Measurements from ENCODE around the gene MAN2A1. TPM values are rescaled to one million over a fixed set of nuclear protein-coding genes. Genes with fewer than 3 reads are reported as not detected.

MAN2A1 gene
- total RNA-seq, 3 donors from 2014 or later, result 28.2 to 31.8 (median 30.4) TPM

DNA sequence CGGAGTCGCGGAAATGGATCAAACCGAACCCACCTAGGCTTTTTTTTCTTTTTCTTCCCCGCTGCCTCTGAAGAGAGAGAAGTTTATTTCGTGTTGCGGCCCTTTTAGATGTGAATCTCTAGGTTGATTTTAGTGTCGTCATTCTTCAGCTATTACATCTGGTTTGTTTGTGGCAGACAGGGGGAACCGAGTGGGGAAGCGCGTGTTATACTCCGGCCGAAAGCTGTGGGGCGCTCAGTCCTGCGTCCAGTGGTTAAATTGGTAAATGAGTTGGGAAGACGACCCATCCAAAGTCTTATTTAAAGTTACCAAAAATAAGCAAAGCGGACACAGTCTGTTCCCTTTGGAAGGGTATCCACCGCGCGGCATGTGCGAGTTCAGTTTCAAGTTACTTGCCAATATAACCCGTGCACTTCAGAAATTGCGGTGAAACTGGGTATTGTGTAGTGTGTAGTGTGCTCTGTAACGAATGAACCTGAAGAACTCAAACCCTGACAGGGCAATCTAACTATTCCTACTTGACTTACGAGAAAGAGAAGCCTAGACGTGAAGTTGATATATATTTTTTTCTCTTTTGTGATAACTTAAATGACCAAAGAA lies 1.3 kb downstream of the MAN2A1 start:
- DNase-seq (peak; percentile 35), ATAC-seq (peak in 1 of 2 donors; percentile 11)
- H3K4me3 Mint-ChIP-seq, result peak overlapping the region; percentile 92
- peaks cover 7% of the 10 kb centered on the region for H3K9me3 Mint-ChIP-seq
- peaks cover 1% of the 10 kb centered on the region for H3K27me3 Mint-ChIP-seq (ENCODE audit: low read depth)
- H3K4me1 Mint-ChIP-seq (ENCODE audit: low read depth), result peaks cover 51% of the 10 kb centered on the region
- peaks cover 4% of the 10 kb centered on the region for H3K36me3 Mint-ChIP-seq (ENCODE audit: insufficient read depth)

GRCh38 chr5:109691996-109692395 lies 2.3 kb downstream of the MAN2A1 start:
- Mint-ChIP-seq H3K36me3 (ENCODE audit: insufficient read depth) (peaks cover 6% of the 10 kb centered on the region), H3K4me1 (ENCODE audit: low read depth) (peaks cover 60% of the 10 kb centered on the region), H3K4me3 (peak overlapping the region; percentile 92), H3K9me3 (peaks cover 7% of the 10 kb centered on the region), H3K27me3 (ENCODE audit: low read depth) (no peaks in the 10 kb centered on the region)
- DNase-seq, result peak; percentile 6
- no peak for ATAC-seq

- peak overlapping the region; percentile 92 for H3K4me3 Mint-ChIP-seq
- ATAC-seq (no peak), DNase-seq (no peak)
- H3K27me3 Mint-ChIP-seq (ENCODE audit: low read depth), result no peaks in the 10 kb centered on the region
- peaks cover 6% of the 10 kb centered on the region for H3K9me3 Mint-ChIP-seq
- H3K4me1 Mint-ChIP-seq (ENCODE audit: low read depth), result peaks cover 69% of the 10 kb centered on the region
- H3K36me3 Mint-ChIP-seq (ENCODE audit: insufficient read depth), result peaks cover 6% of the 10 kb centered on the region
Measured at GRCh38 chr5:109692852-109693251, 3.1 kb downstream of the MAN2A1 start.

DNA sequence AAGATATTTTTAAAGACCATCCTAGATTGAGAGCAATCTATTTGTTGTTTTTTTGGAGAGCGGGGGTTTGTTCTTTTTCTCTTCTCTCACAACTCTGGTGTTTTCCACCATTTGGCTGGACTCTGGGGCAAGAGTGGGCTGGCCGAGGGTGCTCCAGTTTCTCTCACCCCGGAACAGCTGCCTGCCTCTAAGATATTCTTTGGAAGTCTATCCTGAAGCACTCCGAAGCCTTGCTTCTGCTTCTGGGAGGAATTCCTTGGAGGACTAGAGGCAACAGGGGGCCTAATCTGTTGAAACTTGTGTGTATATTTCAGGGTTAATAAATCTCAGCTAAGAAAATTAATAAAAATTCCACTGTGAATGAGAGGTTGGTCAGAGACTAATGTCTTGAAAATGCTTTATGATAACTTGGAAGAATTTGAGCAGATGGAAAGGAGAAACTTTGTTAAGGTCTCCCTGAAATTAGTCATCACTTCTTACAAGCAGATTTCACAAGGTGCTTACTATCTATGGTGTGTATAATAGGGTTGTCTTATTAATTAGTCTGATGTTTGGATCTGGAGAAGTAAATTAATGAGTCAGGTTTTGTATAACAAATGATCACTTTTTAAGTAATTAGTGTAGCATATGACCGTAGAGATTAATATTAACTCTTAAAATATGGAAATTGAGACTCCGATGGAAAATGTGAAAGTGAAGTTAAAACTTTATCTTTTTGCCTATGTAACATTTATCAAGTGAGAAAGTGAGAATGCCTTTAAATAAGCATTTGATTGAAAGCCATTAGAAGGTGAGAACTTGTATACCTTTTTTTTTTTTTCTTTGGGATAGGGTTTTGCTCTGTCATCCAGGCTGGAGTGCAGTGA lies 4.0 kb downstream of the MAN2A1 start:
- Mint-ChIP-seq H3K4me3 (peak overlapping the region; percentile 92), H3K36me3 (ENCODE audit: insufficient read depth) (peaks cover 7% of the 10 kb centered on the region), H3K27me3 (ENCODE audit: low read depth) (no peaks in the 10 kb centered on the region), H3K4me1 (ENCODE audit: low read depth) (peaks cover 77% of the 10 kb centered on the region), H3K9me3 (no peaks in the 10 kb centered on the region)
- DNase-seq, result no peak
- ATAC-seq, result no peak

DNA sequence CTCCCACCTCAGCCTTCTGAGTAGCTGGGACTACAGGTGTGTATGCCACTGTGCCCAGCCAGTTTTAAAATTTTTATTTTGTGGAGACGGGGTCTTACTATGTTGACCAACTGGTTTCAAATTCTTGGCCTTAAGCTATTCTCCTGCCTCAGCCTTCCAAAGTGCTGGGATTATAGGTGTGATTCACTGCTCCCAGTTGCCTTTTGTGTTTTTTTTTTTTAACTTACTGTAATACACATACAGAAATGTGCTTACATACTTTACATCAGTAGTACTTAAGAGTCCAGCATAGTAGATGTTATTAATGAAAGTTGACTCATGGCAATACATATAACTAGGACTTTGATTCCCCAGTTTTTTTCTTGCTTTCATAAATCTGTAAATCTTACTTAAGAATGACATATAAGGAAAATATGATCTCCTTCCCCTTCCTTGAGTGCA lies 4.7 kb downstream of the MAN2A1 start:
- H3K4me3 Mint-ChIP-seq, result peak overlapping the region; percentile 92
- no peaks in the 10 kb centered on the region for H3K27me3 Mint-ChIP-seq (ENCODE audit: low read depth)
- ATAC-seq (no peak), DNase-seq (no peak)
- H3K4me1 Mint-ChIP-seq (ENCODE audit: low read depth), result peaks cover 80% of the 10 kb centered on the region
- peaks cover 12% of the 10 kb centered on the region for H3K36me3 Mint-ChIP-seq (ENCODE audit: insufficient read depth)
- H3K9me3 Mint-ChIP-seq, result no peaks in the 10 kb centered on the region

GRCh38 chr5:109695005-109695926 lies 5.5 kb downstream of the MAN2A1 start:
- ATAC-seq (no peak), DNase-seq (no peak)
- Mint-ChIP-seq H3K9me3 (no peaks in the 10 kb centered on the region), H3K27me3 (ENCODE audit: low read depth) (no peaks in the 10 kb centered on the region), H3K4me3 (peak overlapping the region; percentile 61), H3K4me1 (ENCODE audit: low read depth) (peaks cover 86% of the 10 kb centered on the region), H3K36me3 (ENCODE audit: insufficient read depth) (peaks cover 14% of the 10 kb centered on the region)

DNA sequence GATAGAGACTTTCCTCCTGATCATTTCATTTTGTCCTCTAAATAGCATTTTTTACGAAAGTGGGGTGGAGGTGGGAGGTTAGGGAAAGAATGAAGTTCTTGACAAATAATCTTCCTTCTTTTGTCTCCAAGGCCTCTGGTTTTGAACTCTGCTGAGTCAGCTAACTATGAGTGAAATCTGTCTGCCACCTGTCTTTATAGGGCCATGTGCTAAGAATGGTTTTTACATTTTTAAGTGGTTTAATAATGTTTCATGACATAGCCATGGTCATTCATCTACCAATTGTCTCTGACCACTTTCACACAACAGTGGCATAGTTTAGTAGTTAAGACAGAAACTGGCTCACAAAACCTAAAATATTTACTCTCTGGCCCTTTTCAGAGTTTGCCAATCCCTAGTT lies 7.6 kb downstream of the MAN2A1 start:
- Mint-ChIP-seq H3K36me3 (ENCODE audit: insufficient read depth) (peaks cover 24% of the 10 kb centered on the region), H3K4me3 (no peak overlapping the region), H3K27me3 (ENCODE audit: low read depth) (no peaks in the 10 kb centered on the region), H3K4me1 (ENCODE audit: low read depth) (peaks cover 94% of the 10 kb centered on the region), H3K9me3 (no peaks in the 10 kb centered on the region)
- DNase-seq (no peak), ATAC-seq (no peak)

- ATAC-seq (no peak), DNase-seq (no peak)
- Mint-ChIP-seq H3K9me3 (no peaks in the 10 kb centered on the region), H3K4me1 (ENCODE audit: low read depth) (peaks cover 77% of the 10 kb centered on the region), H3K36me3 (ENCODE audit: insufficient read depth) (peaks cover 19% of the 10 kb centered on the region), H3K27me3 (ENCODE audit: low read depth) (no peaks in the 10 kb centered on the region), H3K4me3 (no peak overlapping the region)
Measured at GRCh38 chr5:109700516-109701153, 10.9 kb downstream of the MAN2A1 start.

- Mint-ChIP-seq H3K36me3 (ENCODE audit: insufficient read depth) (peaks cover 24% of the 10 kb centered on the region), H3K27me3 (ENCODE audit: low read depth) (no peaks in the 10 kb centered on the region), H3K4me1 (ENCODE audit: low read depth) (peaks cover 77% of the 10 kb centered on the region), H3K9me3 (no peaks in the 10 kb centered on the region), H3K4me3 (no peak overlapping the region)
- ATAC-seq (no peak), DNase-seq (no peak)
Measured at GRCh38 chr5:109701252-109701651, 11.5 kb downstream of the MAN2A1 start.

GRCh38 chr5:109701792-109702191 lies 12.1 kb downstream of the MAN2A1 start:
- no peak overlapping the region for H3K4me3 Mint-ChIP-seq
- H3K4me1 Mint-ChIP-seq (ENCODE audit: low read depth), result peaks cover 77% of the 10 kb centered on the region
- no peaks in the 10 kb centered on the region for H3K27me3 Mint-ChIP-seq (ENCODE audit: low read depth)
- ATAC-seq (no peak), DNase-seq (no peak)
- H3K9me3 Mint-ChIP-seq, result no peaks in the 10 kb centered on the region
- H3K36me3 Mint-ChIP-seq (ENCODE audit: insufficient read depth), result peaks cover 23% of the 10 kb centered on the region

DNA sequence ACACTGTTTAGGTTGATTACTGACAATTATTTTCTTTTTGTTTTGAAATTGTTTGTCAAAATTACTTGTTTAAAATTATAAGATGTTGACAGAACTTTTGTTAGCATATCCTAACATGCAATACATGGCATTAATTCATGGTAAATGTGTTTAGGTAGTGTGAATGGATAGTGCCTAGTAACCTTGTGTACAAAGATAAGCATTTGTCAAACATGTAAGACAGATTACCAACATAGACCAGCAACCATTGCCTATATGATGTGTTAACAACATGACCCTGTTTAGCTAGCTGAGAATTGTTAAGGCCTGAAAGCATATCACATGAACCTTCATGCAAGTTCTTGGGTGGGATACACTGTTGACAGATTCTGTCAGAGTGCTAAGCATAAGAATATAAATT lies 13.4 kb downstream of the MAN2A1 start:
- DNase-seq (no peak), ATAC-seq (no peak)
- H3K9me3 Mint-ChIP-seq, result no peaks in the 10 kb centered on the region
- H3K36me3 Mint-ChIP-seq (ENCODE audit: insufficient read depth), result peaks cover 34% of the 10 kb centered on the region
- H3K4me1 Mint-ChIP-seq (ENCODE audit: low read depth), result peaks cover 77% of the 10 kb centered on the region
- no peaks in the 10 kb centered on the region for H3K27me3 Mint-ChIP-seq (ENCODE audit: low read depth)
- H3K4me3 Mint-ChIP-seq, result no peak overlapping the region

- no peak overlapping the region for H3K4me3 Mint-ChIP-seq
- peaks cover 77% of the 10 kb centered on the region for H3K4me1 Mint-ChIP-seq (ENCODE audit: low read depth)
- H3K27me3 Mint-ChIP-seq (ENCODE audit: low read depth), result no peaks in the 10 kb centered on the region
- ATAC-seq (no peak), DNase-seq (no peak)
- peaks cover 32% of the 10 kb centered on the region for H3K36me3 Mint-ChIP-seq (ENCODE audit: insufficient read depth)
- no peaks in the 10 kb centered on the region for H3K9me3 Mint-ChIP-seq
Measured at GRCh38 chr5:109703829-109704228, 14.1 kb downstream of the MAN2A1 start.

- Mint-ChIP-seq H3K9me3 (no peaks in the 10 kb centered on the region), H3K36me3 (ENCODE audit: insufficient read depth) (peaks cover 30% of the 10 kb centered on the region), H3K4me3 (no peak overlapping the region), H3K4me1 (ENCODE audit: low read depth) (peaks cover 77% of the 10 kb centered on the region), H3K27me3 (ENCODE audit: low read depth) (no peaks in the 10 kb centered on the region)
- no peak for ATAC-seq
- no peak for DNase-seq
Measured at GRCh38 chr5:109704282-109704952, 14.7 kb downstream of the MAN2A1 start.
